DMS53 (cell line): Measurements from ENCODE around the gene STRBP.
"Not testable (repeated sequence)": the region's sequence is repeated elsewhere in the genome, so short reads cannot be mapped to it uniquely, and the experiment has no call there.

Experiments used
- DNase-seq: peaks from one replicate; lab custom pipeline; 2025; lab: John Stamatoyannopoulos, UW

Gene STRBP

DNA sequence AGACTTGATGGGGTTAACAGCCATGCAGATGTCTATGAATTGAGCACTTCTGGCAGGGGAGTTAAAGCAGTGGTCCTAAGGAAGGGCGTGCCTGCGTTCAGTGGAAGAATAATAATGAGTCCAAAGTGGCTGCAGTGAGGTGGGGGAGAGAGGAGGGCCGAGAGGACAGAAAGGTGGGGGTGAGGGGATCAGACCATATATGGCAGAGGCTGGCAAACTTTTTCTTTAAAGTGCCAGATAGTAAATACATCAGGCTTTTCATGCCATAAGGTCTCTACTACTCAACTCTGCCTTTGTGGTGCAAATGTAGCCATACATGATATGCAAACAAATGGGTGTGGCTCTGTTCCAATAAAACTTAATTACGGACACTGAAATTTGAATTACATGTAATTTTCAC, 77.1 kb downstream of the STRBP start:
- DNase-seq: no peak

DNA sequence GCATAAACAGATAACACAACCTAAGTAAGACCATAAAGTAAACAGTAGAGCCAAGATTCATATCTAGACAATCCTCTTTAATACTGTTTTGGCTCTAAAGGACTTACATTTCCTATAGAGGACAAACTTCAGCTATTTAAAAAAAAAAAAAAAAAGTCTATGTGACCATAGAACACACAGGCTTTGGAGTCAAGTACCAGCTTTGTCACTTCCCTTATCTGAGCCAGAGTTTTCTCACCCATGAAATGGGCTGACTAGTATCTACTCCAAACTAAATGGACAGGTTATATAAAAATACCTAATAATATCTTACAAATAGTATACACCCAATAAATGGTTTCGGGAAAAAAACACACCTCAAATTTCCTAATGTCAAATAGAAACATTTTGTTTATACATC, 81.3 kb downstream of the STRBP start:
- DNase-seq: no peak

DNA sequence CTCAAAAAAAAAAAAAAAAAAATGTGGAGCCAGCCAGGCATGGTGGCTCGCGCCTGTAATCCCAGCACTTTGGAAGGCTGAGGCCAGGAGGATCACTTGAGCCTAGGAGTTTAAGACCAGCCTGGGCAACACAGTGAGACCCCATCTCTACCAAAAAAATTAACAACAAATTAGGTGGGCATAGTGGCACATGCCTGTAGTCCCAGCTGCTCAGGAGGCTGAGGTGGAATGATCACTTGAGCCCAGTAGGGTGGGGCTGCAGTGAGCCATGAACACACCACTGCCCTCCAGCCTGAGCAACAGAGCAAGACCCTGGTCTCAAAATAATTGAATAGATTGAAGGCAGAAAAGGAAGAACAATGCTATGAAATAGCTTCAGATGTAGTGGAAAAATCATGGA, 82.4 kb downstream of the STRBP start:
- DNase-seq: not testable (repeated sequence)

DNA sequence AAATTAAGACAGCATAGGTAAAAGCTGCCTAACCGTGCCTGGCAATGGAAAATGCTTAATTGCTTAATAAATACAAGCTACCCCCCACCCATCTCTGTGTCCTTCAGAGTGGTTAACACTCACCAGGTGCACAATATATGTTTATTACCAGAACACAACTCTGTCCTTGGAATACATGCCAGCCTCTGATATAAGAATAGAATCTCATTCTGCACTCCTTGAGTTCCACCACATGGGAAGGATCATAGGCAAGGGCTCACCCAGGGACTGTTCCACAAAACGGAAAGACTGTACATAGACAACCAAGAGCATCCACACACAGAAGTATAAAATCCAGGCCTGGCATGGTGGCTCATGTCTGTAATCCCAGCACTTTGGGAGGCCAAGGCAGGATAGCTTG, 91.4 kb downstream of the STRBP start:
- DNase-seq: no peak

DNA sequence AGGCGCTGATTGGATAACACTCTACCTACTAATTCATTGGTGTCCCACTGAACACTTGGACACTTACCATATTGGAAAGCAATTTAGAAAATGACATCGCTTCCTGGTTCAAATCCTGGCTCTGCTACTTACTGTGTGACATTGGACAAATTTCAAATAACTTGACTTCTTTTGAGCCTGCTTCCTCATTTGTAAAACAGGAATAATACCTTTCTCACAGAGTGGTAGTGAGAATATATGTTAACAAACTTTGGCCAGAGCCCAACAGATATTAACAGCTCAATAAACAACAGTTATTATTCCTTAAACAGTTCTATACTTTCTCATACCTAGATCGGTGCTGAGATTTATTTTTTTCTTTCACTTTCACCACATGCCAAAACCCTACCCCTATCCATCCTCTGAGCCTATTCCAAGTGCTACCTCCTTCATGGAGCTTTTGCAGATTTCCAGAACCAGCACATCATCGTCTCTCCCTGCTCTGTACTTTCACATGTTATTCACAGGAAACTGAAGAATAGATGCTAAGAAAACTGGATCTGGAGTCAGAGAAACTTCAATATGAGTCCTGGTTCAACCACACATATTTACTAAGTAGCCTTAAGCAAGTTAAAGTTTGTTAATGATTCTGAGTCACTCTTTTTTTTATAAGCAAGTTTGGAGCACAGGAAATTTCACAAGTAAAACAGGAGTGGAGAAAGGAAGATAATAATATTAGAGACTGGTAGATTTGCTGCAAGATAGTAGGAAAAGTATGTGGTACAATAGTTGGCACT, 92.3 kb downstream of the STRBP start:
- no peak for DNase-seq

DNA sequence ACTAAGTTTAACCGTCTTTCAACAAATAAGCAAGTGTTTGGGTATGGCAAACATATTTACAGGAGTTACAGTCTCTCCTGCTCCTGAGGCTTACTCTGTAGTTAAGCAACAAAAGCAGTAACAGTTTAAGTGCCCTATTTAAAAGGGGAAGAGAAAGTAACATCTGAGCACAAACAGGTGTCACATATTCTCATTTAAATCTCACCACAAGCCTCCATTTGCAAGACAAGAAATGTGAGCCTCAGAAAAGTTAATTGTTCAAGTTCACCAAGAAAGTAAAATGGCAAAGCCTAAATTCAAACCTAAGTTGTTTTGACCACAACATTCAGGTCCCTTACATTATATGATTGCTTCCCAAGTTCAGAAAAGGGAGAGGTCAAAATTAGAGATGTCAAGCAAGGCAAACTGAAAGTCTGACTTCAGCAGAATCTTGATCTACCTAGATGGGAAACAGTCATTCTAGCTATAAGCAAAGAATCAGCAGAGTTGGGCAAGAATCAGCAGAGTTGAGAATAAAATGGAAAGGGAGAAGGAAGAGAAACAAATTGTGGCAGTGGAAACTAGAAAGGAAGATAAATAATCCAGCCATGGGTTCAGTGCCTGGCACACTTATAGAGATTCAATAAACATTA, 93.4 kb downstream of the STRBP start:
- no peak for DNase-seq

DNA sequence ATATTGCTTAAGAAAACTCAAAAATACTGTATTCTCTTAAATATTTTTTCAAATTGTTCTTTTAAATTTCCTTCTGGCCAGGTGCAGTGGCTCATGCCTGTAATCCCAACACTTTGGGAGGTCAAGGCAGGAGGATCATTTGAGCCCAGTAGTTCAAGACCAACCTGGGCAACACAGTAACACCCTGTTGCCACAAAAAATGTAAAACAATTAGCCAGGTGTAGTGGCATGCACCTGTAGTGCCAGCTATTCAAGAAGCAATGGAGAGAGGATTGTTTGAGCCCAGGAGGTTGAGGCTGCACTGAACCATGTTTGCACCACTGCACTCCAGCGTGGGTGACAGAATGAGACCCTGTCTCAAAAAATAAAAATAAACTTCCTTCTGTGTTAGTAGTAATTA, 94.3 kb downstream of the STRBP start:
- DNase-seq: no peak

DNA sequence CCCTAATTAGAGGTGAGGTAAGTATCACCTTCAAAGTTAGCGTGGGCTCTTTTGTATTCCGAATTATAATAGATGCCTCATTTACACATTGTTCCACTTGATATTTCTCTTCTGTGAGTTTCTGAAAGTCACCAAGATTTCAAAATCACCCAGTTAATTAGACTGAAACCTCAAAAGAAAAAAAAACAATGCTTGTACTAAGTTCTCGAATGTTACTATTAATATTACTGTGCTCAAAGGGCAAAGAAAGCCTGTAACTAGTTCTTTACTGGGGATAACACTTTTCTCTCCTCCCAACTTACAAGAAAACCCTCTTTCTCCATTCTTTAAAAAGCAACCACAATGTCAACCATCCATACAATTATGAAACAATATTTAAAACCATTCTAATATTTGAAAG, 98.5 kb downstream of the STRBP start:
- DNase-seq: no peak

DNA sequence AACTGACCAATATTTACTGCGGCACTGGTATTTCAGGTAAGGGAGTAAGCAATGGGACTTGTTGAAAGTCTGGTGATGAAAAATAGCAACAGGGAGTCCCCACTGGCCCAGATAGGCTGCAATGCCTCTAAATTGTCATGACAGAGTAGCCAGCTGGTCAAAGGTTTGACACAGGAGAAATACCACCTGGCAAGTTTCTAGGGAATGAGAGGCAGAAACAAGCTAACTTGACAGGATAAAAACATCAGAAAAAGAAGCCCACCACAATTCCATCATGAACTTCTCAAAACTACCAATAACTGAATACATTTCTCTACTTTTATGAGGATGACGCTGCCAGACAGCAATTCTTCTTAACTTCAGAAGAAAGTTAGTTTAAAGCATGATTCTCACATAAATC, 99.8 kb downstream of the STRBP start:
- no peak for DNase-seq

DNA sequence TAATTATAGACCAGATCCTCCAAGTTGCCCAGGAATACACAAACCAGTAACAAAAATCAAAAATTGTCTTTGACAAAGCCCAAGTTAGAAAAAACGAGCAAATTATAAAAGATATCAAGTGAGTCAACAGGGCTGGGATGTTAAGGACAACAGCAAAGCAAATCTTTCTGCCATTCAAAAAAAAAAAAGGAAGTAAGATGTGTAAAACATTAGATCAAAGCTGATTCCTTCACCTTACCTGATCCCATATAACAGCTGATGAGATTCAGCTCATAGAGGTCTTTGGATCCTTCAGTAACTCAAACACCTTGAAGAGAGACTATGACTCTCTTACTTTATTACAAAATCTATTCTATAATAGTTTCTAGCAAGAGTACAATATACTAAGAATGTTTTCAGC, 100.9 kb downstream of the STRBP start:
- no peak for DNase-seq

DNA sequence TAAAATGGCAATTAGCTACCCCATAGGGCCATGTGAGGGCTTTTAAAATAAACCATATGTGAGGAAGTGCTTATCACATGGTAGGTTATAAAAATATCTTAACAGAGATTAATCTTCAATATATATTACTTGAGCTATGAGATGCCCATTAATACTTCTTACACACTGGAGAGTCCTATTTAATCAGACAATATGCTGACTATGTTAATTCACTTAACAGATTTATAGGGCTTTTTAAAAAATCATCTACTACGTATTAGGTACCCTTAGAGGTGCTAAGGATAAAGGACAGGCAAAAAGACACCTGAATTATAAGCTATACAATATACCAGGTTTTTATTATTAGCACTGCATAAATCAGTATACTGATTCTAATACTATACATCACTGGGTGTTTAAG, 102.6 kb downstream of the STRBP start:
- DNase-seq: no peak

DNA sequence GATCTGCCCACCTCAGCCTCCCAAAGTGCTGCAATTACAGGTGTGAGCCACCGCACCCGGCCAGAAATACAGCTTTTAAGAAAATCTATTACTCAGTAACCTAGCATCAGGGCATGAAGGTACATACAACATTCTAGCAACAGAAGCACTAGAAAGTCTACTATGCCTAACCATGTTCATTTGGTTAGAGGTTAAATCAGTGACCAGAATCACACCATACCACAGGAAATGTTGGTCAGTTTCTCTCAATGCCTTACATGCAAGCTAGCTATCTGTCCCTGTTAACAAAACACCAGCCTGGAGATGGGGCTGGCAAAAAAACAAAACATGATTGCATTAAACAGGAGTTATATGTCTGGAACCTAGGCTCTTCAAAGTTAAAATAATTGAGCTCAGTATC, 104.1 kb downstream of the STRBP start:
- DNase-seq: no peak

DNA sequence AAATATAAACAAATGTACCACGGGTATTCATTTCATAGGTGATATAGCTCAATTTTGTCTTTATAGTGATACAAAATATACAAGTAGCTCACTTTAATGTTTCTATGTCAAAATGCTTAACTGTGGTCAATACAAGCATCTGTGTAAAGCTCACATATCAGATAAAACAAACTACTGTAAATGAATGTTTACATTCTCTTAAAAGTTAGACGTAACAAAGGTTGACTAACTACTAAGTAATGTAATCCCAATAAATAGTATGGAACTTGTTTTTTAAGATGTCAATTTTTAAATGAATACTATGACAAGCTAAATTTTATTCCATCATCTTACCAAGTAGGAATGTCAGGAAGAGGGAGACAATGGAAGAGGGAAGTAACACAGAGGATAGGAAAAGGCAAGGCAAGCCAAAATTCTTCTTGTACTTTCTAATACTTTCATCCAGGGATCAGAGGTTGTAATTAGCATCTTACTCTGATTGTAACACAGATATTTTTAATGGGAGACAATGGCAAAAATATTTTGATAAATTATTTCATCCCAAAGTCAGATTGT, 105.5 kb downstream of the STRBP start:
- DNase-seq: no peak

DNA sequence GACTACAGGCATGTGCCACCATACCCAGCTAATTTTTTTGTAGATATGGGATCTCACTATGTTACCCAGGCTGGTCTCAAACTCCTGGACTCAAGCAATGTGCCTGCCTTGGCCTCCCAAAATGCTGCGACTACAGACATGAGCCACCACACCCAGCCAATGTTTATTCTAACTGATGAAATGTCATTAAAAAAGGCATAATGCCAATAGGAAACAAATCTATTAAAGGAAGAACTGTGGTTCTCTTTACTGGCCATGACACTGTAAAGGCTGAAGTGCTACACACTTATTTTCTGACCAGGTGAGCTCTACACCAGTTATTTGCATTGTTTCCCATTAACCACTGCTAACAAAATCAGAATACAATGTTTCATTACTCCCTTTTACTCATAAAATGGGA, 106.0 kb downstream of the STRBP start:
- DNase-seq: no peak

DNA sequence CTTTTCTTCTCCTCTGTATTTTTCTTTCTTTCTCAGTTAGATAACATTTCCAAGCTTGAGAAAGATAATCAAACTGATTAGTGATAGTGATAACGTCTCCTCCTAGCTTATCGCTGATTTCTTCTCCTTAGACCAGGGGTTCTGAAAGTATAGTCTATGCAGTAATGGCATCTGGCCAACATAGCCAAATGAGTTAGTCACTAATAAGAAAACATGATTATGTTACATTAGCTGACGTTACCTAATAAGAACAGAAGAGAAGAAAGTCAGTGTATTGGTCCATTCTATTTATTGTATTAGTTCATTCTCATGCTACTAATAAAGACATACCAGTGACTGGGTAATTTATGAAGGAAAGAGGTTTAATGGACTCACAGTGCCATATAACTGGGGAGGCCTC, 111.2 kb downstream of the STRBP start:
- no peak for DNase-seq

DNA sequence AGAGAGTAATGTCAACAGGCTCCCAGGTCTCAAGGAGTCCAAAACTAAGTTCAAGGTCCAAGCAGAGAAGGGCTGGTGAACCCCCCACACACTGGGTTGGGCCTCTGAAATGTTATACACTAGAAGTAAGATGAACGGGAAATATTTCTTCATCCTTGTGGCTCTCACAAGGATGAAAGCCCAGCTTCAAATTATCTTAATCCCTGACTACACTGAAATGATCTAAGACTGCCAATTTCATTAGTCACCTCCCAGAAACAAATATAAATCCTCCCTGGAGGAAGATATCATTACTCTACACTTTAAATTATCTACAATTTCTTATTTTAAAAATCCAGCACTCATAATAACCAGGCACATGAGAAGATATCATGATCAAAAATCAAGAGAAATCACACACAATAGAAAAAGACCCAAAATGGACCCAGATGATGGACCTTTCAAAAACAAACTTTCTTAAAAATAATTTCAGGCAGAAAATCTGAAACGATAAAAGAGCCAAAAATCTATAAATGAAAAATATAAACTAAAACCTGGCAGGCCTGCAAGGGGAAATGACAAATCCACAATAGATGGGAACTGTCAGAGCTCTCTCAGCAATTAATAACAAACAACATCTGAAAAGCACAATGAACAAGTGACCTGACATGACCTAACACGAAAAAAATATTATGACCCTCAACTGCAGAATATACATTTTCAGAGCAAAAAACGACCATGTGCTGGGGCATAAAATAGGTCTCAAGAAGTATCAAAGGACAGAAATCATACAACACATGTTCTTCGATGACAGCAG, 117.5 kb downstream of the STRBP start:
- no peak for DNase-seq

DNA sequence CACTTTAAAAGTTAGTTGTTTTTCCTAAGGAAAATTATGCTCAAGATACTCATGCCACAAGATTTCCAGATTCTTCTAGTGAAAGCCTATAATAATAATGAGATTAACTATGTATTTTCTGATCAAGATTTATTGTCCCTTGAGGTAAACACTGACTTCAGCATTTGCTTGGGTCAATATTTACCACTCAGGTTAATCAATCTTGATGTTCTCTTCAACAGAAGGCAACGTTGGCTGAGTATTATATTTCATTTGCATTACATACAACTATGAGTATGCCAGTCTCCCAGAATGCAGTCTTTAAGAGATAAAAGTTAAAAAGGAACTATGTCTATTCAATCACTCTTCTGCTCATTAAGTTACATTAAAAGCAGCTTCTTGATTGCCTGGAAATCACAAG, 119.3 kb downstream of the STRBP start:
- peak; percentile 29 for DNase-seq

DNA sequence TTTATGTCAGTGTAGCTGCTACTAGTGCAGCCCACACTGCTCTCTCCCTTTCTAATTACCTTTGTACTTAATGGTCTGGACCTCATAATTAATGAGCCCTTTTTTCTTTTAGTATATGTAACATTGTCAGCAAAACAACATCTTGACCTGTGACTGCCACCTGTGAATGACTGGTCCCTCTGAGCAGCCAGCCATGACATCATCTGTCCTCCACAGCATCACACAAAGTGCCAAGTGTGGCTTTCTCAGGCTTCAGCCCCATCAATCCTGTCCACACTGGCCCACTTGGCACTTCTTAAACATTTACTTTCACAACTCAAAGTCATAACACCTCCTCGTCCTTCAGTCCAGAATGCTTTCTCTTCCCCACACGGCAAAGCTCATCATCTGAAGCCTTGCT, 130.2 kb downstream of the STRBP start:
- DNase-seq: no peak

DNA sequence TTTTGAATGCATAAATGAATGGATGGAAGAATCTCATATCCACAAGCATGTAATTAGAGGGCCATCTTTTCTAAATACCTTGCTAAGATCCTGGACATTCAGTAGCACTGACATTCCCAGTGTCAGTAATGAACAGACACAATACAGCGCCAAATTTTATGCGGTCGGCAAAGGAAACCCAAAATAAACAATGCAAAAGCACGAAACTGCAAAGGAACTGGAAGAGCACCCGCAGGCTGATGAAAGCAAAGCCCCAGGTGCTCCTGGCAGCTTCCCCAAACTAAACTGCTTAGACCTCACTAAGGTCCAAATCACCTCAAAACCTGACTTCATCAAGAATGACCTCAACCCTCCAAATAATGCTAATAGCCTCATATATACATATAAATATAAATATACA, 133.0 kb downstream of the STRBP start:
- DNase-seq: no peak

DNA sequence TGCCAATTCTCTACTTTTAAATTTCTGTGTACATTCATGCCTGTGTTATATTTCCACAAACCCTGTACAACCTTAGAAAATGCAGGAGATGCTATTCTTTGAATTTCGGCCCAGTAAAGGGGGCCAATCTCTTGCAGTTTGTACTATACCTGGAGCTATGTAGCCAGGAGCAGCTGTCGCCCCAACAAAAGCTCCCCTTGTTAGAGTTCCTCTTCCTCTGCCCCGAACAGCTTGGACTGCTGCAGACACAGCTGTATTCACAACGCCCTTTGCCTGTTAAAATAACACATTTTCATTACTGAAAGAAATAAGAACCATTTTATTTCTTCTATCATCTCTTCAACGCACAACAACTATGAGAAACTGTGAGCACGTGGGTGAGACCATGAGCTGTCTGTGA, 135.7 kb downstream of the STRBP start:
- no peak for DNase-seq

DNA sequence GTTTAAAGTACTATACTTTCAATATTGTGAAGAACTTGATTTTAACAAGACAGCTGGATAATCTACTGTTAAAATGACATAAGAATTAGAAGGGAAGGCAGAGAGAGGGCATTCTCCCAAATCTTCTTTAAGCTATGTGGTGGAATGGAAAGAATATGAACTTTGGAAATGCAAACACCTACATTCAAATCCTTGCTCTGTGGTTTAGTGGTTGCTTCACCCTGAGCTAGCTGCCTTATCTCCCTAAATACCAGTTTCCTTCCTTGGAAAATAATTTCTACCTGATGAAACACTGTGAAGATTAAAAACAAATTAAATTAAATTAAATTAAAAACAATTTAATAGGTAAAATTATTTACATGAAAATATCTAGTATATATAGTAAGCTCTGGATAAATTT, 136.4 kb downstream of the STRBP start:
- DNase-seq: no peak

DNA sequence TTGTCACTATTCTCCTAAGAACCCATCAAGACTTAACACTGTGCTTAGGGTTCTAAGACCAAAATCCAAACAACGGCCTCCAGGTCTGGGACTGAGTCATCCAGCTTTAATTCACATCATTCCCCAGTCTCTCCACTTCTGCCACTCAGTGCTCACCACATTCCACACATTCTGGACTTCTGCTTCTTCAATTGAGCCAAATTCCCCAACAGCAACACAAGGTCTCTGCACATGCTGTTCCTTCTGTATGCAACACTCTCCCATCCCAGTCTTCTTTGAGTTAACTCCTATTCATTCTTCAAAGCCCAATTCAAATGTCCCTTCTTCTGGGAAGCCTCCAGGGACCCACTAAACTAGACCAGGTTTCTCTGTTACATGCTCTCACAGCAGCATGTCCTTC, 137.1 kb downstream of the STRBP start:
- DNase-seq: no peak

DNA sequence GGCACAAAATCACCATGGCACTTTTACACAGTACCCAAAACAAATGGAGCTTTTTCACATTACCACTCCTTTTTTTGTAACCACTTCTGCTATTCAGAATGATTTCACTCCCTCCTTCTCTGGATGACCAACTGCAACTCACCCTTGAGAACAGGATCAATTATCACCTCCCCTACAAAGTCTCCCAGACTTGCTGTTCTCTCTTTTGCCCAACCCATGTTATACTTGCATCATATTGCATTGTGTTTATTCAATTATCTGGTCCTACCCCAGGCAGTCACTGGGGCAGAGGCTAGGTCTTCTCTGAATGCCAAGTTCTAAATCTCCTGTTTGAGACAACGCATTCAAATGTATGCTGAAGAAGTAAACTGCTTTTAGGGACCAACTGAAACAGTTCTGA, 139.0 kb downstream of the STRBP start:
- no peak for DNase-seq
